NK-92 treated with Interleukin-12 subunit alpha and Interleukin-12 subunit beta, amount 100 ng/mL, for 24 hours (cell line): ENCODE measurements around the gene LHX2.

Experiments
- DNase-seq: peaks from one replicate; lab custom pipeline; 2025; lab: John Stamatoyannopoulos, UW

The LHX2 gene

DNA sequence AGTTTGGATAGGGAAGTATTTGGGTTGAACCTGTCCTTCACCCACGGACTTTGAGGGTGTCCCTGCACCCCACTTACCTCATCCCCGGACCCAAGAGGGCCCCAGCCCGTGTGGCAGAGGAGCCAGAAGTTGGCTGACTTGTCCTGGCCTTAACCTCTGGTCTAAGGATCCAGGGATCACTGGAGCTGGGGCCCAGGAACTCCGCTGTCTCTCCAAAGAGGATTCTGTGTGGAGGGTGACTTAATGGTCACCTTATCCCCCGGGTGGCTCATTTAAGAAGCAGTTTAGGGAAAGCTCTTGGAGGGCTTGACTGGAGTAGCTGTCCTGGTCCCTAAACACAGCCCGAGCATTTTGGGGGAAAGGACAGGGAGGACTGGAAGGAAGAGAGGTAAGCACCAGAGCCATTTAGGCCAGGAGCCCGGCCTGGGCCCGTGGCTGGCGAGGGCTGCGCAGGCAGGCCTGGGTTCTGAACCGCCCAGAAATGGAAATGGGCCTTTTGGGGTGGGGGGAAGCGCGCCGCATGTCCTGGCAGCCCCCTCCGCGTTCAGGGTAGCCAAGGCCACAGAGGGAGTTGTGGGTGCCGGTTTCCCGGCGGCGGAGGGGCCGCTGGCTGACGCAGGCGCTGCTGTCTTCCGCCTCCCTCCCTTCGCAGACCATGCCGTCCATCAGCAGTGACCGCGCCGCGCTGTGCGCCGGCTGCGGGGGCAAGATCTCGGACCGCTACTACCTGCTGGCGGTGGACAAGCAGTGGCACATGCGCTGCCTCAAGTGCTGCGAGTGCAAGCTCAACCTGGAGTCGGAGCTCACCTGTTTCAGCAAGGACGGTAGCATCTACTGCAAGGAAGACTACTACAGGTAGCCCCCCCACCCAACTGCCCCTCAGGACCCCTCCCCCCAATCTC, 2.0 kb downstream of the LHX2 start:
- DNase-seq, result no peak

GRCh38 chr9:124014211-124014955, 2.8 kb downstream of the LHX2 start:
- DNase-seq, result no peak

DNA sequence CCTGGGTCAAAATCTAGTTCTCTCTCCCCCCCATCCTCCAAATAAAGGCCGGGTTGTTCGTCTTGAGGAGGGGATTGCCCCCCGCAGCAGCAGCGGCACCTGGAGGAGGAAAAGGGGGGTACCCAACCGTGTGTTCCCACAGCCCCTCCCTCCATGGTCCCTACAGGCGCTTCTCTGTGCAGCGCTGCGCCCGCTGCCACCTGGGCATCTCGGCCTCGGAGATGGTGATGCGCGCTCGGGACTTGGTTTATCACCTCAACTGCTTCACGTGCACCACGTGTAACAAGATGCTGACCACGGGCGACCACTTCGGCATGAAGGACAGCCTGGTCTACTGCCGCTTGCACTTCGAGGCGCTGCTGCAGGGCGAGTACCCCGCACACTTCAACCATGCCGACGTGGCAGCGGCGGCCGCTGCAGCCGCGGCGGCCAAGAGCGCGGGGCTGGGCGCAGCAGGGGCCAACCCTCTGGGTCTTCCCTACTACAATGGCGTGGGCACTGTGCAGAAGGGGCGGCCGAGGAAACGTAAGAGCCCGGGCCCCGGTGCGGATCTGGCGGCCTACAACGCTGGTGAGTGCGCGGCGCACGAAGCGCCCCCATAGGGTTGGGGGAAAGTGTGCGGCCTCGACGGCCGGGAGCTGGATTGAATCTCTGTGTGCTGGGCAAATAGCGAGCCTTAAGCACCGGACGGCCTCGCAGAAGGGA, 3.5 kb downstream of the LHX2 start:
- no peak for DNase-seq

DNA sequence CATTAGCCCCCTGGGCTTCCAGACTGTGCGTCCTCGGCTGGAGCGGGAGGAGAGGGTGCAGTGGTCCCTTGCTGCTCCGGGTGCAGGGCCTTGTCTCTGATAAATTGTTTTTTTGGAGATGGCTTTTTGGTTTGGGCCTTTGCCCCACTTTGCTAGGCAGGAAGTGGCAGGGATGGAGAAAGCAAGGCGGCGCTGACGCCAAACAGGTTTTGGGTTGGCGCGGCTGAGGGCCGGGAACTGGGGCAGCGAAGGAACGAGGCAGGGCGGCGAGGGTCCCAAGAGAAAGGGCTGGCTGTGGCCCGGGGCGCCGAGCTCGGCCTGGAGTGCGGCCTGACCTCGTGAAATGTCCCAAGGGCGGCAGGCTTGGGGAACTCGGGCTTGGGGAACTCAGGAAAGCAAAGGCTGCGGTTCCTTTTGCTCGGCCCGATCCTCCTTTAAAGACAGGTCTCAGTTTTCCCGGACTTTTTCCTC, 4.1 kb downstream of the LHX2 start:
- no peak for DNase-seq

DNA sequence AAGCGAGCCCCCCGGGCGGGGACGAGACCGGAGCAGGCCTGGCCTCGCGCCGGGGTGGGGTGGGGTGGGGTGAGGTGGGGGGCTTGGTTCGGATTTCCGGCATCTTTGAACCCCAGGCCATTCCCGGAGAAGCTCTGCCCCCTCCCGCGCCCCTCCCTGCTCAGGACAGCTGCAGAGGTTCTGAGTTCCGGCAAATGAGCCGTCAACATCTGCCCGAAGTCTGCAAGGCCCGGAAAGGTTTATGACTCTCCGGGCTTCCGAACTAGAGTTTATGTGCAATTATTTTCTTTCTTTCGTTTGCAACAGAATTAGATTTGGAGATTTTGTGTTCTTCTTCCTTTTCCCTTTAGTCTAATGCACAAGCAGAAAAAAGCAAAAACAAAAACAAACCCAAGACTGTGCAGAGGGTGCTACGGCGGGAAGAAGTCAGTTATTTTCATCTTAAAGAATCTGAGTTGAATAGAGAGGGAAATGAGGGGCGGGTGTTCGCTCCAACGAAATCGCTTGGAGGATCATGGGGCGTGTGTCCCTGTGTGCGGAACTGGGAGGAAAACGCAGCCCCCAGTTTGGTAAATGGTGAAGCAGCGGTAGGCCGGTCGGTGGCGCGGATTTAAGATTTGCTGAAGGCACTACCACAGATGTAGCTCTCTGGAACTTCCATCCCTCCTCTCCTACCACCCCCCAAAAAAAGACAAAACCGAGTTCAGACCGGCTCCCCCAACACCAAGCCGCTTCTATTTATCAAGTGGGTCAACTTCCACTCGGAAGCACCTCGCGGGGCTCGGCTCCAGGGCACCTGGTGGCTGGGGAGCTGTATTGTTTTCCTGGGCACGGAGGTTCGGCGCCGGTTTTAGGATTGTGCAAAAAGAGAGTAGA, 4.8 kb downstream of the LHX2 start:
- no peak for DNase-seq

- DNase-seq, result no peak
Observed at GRCh38 chr9:124017051-124017928, 5.7 kb downstream of the LHX2 start.

DNA sequence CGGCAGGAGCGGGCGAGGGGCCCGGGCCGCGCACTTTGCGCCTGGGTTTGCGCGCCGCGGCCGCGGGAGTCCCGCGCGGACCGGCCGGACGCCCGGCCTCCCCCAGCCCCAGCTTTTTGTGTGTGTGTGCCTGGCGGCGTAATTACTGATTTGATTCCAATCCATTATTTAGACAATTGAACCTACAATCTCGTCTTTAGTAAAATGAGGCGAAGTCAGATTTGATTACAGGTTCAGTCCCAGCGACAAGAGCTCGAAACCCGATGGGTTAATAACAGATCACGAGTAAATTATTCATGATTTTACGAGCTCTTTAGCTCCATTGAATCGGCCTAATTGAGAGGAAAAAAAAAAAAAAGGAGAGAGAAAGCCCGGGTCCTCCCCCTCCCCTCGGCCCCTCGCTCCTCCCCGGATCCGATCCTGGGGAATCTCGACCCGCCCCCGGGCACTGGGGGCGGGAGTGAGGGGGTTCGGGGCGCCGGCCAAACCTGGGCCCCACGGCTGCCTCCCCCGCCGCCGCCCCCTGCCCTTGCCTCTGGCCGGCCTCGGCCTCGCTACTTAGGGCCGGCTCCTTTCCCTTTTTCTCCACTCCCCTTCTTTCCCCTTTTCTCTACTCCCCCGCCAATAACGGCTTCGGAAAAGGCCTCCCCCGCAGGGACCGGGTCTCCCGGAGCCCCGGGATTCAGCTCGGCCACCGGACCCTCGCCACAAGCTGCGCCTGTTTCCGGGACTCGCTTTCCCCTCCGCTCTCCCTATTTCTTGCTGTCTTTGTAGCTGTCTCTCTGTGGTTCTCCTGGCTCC, 6.6 kb downstream of the LHX2 start:
- DNase-seq, result no peak

DNA sequence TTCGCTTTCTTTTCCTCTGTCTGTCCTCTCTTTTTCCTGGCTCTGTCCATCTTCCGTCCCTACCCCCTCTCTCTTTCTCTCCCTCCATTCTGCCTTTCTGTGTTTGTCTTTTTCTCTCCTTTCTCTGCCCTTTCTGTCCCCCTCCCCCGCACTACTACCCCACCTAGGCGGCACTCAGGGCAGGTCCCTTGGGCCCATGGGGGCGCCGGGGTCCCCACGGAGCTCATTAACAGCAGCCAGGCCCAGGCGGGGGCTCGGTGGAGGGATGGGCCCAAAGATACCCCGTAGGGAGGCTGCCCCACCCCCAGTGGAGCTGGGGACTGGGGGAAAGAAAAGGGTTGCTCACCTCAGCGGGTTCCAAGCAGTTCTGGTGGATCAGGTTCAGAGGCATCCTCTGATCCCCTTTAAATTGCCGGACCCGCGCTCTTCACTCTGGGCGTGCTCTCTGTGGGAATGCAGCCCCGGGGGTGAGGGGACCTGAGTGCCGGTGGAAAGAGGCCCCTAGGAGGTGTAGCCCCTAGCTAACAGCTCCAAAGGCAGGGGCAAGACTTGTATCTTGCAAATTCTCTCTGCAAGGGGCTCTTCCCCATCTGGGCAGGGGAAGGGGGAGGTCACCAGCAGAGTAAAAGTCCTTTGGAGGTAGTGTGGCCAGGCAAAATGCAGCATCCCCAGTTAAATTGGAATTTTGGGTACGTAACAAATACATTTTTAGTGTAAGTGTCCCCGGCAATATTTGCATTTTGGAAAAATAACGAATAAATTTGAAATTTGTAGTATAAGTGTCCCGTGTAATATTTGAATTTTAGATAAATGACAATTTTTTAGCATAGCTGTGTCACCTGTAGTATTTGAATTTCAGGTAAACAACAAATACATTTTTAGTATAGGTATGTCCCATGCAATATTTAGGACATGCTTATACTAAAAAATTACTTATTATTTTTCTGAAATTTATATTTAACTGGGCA, 7.4 kb downstream of the LHX2 start:
- no peak for DNase-seq

- no peak for DNase-seq
Observed at GRCh38 chr9:124019771-124020519, 8.4 kb downstream of the LHX2 start.

GRCh38 chr9:124020520-124021384, 9.2 kb downstream of the LHX2 start:
- no peak for DNase-seq

- DNase-seq, result no peak
Observed at GRCh38 chr9:124021385-124021769, 9.8 kb downstream of the LHX2 start.

DNA sequence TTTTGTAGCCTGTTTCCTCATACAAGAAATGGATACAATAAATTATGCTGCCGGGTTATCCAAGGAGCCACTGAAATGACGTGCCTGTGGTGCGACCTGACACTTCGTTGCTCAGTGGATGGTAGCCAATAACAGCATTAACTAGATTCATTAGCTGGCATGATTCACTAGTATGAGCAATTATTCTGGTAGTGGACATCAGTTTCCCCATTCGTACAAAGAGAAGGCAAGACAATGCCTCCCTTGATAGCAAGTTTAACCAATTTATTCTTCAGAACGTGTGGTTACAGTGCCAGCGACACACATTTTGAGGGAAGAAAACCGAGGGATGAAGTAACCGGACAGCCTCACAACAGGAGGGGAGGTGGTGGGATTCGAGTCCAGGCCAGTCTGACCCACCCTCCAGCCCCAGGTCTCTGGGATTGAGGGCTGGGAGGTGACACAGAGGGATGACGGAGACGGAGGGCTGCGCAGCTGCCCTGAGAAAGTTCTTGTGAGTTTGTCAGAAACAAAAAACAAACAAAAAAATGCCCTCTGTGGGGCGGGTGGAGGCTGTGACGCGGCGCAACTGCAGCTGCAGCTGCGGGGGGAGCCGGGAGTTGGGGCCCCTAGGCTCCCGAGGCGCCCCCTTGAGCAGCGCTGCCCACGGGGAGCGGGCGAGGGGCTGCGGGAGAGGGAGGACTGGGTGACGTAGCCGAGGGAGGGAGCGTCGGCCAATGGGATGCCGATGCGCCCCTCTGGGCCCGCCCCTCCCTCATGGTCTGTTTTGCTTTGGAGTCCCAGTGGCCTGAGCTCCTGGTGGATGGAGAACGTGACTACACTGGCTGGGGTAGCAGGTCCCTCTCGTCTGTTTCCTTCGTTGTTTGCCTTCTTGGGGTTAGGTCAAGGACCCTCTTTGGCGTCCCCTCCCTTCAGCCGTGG, 10.9 kb downstream of the LHX2 start:
- no peak for DNase-seq

GRCh38 chr9:124024107-124024506, 12.5 kb downstream of the LHX2 start:
- DNase-seq, result no peak

GRCh38 chr9:124029617-124030016, 18.0 kb downstream of the LHX2 start:
- no peak for DNase-seq

DNA sequence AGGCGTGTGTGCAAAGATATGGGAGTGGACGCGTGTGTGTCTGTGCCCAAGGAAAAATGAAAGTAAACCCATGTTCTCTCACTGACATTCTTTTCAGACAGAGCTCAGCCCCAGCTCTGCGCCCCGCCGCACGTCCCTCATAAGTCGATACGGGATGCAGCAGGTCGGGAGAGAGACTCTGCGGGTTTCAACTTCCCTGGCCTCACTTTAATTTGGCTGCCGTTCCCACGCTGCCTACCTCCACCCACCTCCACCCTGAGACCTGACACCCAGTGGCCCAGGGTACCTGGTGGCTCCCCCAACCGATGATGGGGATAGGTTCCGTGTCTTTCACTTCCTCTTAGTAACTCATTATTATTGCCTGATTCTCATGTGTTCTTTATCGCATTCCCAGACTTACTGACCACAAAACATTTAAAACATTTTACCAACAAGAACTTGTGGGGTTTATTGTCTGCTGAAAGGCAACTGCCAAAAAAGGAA, 19.4 kb downstream of the LHX2 start:
- no peak for DNase-seq

GRCh38 chr9:124032247-124032646, 20.7 kb downstream of the LHX2 start:
- DNase-seq, result no peak
